AG10803 (cell line): ENCODE data around the gene PPP1R14C.
A peak's percentile ranks its signal among the peaks of the same experiment; 100 is the strongest.

Experiments
- DNase-seq: peaks from one replicate; pipeline ENCODE4 v3.0.0; 2010; ENCODE audit warnings: low read depth
- H3K4me3 ChIP-seq: 2 replicates; pipeline ENCODE4 v1.5.1; 2011; ENCODE audit warnings: mild to moderate bottlenecking, low read length, control low read depth
- TF ChIP-seq, protein P1 (sequence below): conservative IDR thresholded peaks from 2 replicates; pipeline ENCODE4 v1.5.1; 2011; ENCODE audit warnings: mild to moderate bottlenecking, low read length, control low read depth, inconsistent platforms

PPP1R14C gene, protein sequence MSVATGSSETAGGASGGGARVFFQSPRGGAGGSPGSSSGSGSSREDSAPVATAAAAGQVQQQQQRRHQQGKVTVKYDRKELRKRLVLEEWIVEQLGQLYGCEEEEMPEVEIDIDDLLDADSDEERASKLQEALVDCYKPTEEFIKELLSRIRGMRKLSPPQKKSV

DNA sequence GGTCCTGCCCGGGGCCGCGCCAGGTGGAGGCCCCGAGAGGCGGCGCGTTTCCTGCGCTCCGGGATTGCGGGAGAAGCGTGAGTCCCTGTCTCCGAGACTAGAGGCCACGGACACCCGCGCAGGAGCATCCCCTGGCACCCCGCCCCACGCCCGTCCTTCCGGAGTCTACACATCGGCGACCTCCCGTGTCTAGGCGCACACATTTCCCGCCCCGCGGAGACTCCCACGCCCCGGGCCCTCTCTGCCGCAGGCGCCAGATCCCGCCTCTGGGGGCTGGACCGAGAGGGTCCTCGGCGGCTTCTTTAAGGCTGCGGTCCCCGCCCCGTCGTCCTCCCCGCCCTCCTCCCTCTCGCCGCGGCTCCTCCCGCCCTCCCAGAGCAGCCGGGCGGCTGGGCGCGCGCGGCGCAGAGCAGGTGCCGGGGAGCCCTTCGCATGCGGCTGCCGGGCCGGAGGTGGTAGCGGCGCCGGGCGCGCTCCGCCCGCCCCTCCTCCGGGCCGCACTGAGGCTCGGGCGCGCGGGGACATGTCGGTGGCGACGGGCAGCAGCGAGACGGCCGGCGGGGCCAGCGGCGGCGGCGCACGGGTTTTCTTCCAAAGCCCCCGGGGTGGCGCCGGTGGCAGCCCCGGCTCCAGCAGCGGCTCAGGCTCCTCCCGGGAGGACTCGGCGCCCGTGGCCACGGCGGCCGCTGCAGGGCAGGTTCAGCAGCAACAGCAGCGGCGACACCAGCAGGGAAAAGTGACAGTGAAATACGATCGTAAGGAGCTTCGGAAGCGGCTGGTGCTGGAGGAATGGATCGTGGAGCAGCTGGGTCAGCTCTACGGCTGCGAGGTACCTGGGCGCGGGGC lies at the start of gene PPP1R14C:
Gene PPP1R14C (plus strand): TSS at position 375 of the 846 bp plus-strand sequence. CDS start 149 bp downstream, at position 524.
- peak; percentile 38 for DNase-seq
- peak within 1 kb of the TSS; percentile 65 for H3K4me3 ChIP-seq
- TF ChIP-seq, protein P1, sequence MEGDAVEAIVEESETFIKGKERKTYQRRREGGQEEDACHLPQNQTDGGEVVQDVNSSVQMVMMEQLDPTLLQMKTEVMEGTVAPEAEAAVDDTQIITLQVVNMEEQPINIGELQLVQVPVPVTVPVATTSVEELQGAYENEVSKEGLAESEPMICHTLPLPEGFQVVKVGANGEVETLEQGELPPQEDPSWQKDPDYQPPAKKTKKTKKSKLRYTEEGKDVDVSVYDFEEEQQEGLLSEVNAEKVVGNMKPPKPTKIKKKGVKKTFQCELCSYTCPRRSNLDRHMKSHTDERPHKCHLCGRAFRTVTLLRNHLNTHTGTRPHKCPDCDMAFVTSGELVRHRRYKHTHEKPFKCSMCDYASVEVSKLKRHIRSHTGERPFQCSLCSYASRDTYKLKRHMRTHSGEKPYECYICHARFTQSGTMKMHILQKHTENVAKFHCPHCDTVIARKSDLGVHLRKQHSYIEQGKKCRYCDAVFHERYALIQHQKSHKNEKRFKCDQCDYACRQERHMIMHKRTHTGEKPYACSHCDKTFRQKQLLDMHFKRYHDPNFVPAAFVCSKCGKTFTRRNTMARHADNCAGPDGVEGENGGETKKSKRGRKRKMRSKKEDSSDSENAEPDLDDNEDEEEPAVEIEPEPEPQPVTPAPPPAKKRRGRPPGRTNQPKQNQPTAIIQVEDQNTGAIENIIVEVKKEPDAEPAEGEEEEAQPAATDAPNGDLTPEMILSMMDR = no peak

DNA sequence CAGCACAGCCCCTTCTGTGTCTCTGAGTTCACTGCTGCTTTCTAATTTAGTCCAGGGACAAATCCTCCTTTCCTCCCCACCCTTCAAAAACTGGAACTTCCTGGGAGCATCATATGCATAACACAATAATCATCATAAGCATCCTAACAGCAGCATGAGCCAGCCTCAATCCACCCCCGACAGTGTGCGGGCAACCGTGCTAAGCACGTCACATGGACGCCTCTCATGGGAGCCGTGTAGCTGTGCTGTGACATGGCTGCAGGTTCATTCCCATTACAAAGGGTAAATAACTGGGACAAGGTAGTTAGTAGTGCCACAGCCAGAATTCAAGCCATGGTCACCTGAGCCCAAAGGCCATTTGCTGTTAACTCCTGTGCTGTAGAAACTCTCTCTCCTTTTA lies 49.4 kb upstream of the PPP1R14C start:
- DNase-seq = no peak

DNA sequence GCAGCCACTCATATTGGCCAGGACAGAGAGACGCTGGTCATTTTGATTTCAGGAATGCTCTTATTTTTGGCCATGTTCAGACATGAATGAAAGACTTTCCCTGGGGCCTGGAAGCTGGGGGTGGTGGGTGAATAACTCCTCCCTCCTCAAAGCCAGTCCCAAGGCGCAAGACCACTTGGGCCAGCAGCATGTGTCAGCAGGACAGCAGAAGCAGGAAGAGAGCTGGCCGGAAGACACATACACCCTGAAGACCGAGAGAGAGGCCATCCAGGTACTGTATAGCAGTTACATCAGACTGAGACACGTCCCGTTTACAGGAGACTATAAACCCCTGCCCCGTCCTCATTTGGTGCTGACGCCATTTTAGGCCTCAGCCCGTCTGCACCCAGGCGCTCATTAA lies 44.7 kb upstream of the PPP1R14C start:
- DNase-seq = no peak
- no peak overlapping the region for H3K4me3 ChIP-seq
- TF ChIP-seq, protein P1 = no peak

More for the DNA sequence above, 49.4 kb upstream of the PPP1R14C start:
- H3K4me3 ChIP-seq = no peak overlapping the region
- TF ChIP-seq, protein P1 = no peak

DNA sequence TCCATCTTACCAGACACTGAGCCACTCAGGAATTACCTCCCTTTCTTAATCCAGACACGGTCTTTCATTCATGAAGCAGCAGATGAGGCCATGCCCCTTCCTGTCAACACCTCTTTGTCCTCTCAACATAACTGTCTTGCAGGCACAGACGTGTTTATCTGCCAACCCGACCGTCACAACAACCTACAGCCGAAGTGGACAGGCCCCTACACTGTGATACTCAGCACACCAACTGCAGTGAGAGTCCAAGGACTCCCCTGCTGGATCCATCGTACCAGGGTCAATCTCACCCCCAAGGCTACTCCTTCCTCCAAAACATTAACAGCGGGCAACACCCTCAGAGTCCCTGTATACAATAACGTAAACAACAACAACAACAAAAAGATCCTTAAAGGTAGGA lies 43.3 kb upstream of the PPP1R14C start:
- DNase-seq = no peak
- no peak overlapping the region for H3K4me3 ChIP-seq
- TF ChIP-seq, protein P1 = no peak

DNA sequence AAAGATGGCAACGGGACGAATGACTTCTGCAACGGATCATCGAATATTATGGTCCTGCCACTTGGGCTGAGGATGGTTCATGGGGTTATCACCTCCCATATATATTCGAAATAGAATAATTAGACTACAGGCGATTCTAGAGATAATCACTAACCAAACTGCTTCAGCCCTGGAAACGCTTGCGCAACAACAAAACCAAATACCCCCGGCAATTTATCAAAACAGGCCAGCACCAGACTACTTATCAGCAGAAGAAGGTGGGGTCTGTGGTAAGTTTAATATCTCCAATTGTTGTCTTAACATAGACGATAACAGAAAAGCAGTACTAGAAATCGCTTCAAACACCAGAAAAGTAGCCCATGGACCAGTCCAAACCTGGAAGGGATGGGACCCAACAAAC lies 42.9 kb upstream of the PPP1R14C start:
- TF ChIP-seq, protein P1 = no peak
- no peak for DNase-seq
- H3K4me3 ChIP-seq = no peak overlapping the region

DNA sequence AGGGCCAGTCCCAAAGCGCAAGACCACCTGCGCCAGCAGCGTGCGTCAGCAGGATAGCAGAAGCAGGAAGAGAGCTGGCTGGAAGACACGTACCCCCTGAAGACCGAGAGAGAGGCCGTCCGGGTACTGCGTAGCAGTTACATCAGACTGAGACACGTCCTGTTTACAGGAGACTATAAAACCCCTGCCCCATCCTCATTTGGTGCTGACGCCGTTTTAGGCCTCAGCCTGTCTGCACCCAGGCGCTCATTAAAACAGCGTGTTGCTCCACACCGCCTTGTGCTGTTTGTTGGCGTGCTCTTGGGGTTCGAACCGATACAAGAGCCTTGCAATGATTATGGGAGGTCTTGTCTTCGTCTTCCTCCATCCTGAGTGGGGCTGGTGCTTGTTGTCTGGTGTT lies 42.1 kb upstream of the PPP1R14C start:
- no peak overlapping the region for H3K4me3 ChIP-seq
- no peak for DNase-seq
- TF ChIP-seq, protein P1 = no peak
